K562 (cell line): ENCODE results near the gene GGA3. TPM values are rescaled to one million over a fixed set of nuclear protein-coding genes. Genes with fewer than 3 reads are reported as not detected.

ENCODE experiments used
- ASH1L ChIP-seq: fragments of 450-650 bp; IDR thresholded peaks from 2 replicates; pipeline ENCODE4 v1.6.1; 2018; ENCODE audit warnings: borderline replicate concordance, mild to moderate bottlenecking, low read depth; ENCODE audit not compliant: partially characterized antibody
- CBX8 ChIP-seq: fragments of 200-600 bp; sonication (generic); IDR thresholded peaks from 2 replicates; pipeline ENCODE4 v1.6.1; 2012; ENCODE audit warnings: borderline replicate concordance, mixed run types, low read depth, mild to moderate bottlenecking, moderate library complexity, mixed read lengths, low read length, control low read depth, inconsistent platforms; ENCODE audit not compliant: poor library complexity, severe bottlenecking; ENCODE audit errors: extremely low read depth
- CHD1 ChIP-seq: fragments of 200-600 bp; sonication (generic); IDR thresholded peaks from one replicate; pipeline ENCODE4 v1.6.1; 2012; ENCODE audit warnings: mild to moderate bottlenecking, moderate library complexity, low read length, inconsistent platforms
- EP400 ChIP-seq: fragments of 450-650 bp; IDR thresholded peaks from 2 replicates; pipeline ENCODE4 v1.6.1; 2017; ENCODE audit warnings: antibody characterized with exemption, mild to moderate bottlenecking, moderate library complexity
- HDAC2 ChIP-seq: fragments of 450-650 bp; IDR thresholded peaks from 2 replicates; pipeline ENCODE4 v1.6.1; 2016; ENCODE audit warnings: mild to moderate bottlenecking
- KLF1 ChIP-seq: fragments of 450-650 bp; IDR thresholded peaks from 2 replicates; pipeline ENCODE4 v1.6.1; 2016; ENCODE audit warnings: missing genetic modification characterization, missing compliant biosample characterization
- MYC ChIP-seq, 2 experiments: fragments of 250-450 bp in 1 of 2; sonication (Bioruptor Pico) in 1 of 2; IDR thresholded peaks; 2 replicates each; pipeline versions ENCODE4 v1.5.1 to v1.6.1; 2012 to 2021; ENCODE audit warnings: low read depth in 2 of 2, borderline replicate concordance in 1 of 2, improper control_type of control experiment in 1 of 2, low read length in 1 of 2, mild to moderate bottlenecking in 1 of 2, moderate library complexity in 1 of 2
- NR2F6 ChIP-seq: fragments of 450-650 bp; formaldehyde crosslinking; IDR thresholded peaks from 2 replicates; pipeline ENCODE4 v1.4.0; 2020; ENCODE audit warnings: mild to moderate bottlenecking
- NR3C1 ChIP-seq: sonication (generic); formaldehyde crosslinking; IDR thresholded peaks from 2 replicates; pipeline ENCODE4 v1.8.1; 2022; ENCODE audit warnings: missing genetic modification reagents
- TRIM24 ChIP-seq, 2 experiments: fragments of 450-650 bp; IDR thresholded peaks; 2 replicates each; pipeline ENCODE4 v1.6.1; 2016
- U2AF1 ChIP-seq: fragments of 200-400 bp; formaldehyde crosslinking; optimal IDR thresholded peaks from 2 replicates; pipeline ENCODE3; 2017; ENCODE audit warnings: mild to moderate bottlenecking, low read depth, low read length, moderate library complexity
- ZNF121 ChIP-seq: sonication (generic); formaldehyde crosslinking; conservative IDR thresholded peaks from 2 replicates; pipeline ENCODE4 v1.8.0; 2022; ENCODE audit warnings: missing genetic modification reagents
- ZNF764 ChIP-seq: fragments of 250-450 bp; sonication (Bioruptor Pico); IDR thresholded peaks from 2 replicates; pipeline ENCODE4 v1.4.0; 2020; ENCODE audit warnings: low read depth, mild to moderate bottlenecking, moderate library complexity
- polyA plus RNA-seq, 8 experiments: library from polyadenylated mRNA; depleted of rRNA in 4 of 8; stranded (reverse) in 5 of 8; unstranded in 3 of 8; fragments of >200 nt; fragmentation: Nextera tagmentation in 2 of 8; fragmentation: Illumina TruSeq in 1 of 8; extraction: Ambion mirVana in 2 of 8; extraction: Trizol in 1 of 8; gene quantifications; 2 replicates each; pipeline versions ENCODE4 v1.2.1 to v1.2.3, GENCODE V29; 2011 to 2014; ENCODE audit warnings: inconsistent platforms in 1 of 8, missing spikeins in 1 of 8
- total RNA-seq, 7 experiments: library from RNA; depleted of rRNA in 6 of 7; stranded (reverse); fragments of >200 nt in 6 of 7; fragmentation: Illumina TruSeq in 2 of 7; extraction: Trizol in 2 of 7; gene quantifications; 2 replicates each; pipeline versions ENCODE4 v1.2.1 to v1.2.3, GENCODE V29; 2011 to 2021; ENCODE audit warnings: low replicate concordance in 1 of 7
- TF ChIP-seq, protein P1 (sequence below): sonication (generic); formaldehyde crosslinking; IDR thresholded peaks from 2 replicates; pipeline ENCODE4 v1.8.1; 2023; ENCODE audit warnings: missing genetic modification reagents, mild to moderate bottlenecking, borderline replicate concordance
- TF ChIP-seq, protein P2 (sequence below): IDR thresholded peaks from 2 replicates; pipeline ENCODE4 v1.6.1; 2016; ENCODE audit warnings: missing genetic modification characterization, missing compliant biosample characterization
- TF ChIP-seq, protein P3 (sequence below): sonication (generic); formaldehyde crosslinking; IDR thresholded peaks from 2 replicates; pipeline ENCODE4 v1.8.1; 2022; ENCODE audit warnings: missing genetic modification reagents

Gene GGA3
- total and polyA plus RNA-seq, 9 of the 15 experiments (the other 6 are each of a cell fraction or from before 2014, with no cell fraction given): 5.7 to 64.9 (median 25.4) TPM

DNA sequence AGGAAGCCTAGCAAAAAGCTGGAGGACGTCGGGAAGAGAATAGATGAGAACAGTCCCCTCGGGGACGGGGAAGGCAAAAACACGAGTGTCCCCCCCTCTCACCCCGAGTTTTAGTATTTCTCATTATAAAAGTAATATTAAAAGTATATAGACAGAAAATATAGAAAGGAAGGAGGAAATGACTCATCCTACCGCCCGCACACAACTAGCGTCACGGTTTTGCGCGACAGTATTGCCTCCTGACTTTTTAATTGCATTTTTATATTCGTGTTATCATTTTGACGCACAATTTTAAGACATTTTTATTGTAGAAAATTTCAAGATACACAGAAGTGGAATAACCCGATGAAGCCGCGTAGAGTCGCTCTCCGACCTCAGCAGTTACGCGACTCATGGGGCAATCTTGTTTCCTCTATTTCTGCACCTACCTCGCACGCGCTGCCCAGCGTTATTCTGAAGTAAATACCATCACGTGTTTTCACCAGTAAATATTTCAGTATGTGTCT lies 28.5 kb upstream of the GGA3 start (continued):
- TF ChIP-seq, protein P1, sequence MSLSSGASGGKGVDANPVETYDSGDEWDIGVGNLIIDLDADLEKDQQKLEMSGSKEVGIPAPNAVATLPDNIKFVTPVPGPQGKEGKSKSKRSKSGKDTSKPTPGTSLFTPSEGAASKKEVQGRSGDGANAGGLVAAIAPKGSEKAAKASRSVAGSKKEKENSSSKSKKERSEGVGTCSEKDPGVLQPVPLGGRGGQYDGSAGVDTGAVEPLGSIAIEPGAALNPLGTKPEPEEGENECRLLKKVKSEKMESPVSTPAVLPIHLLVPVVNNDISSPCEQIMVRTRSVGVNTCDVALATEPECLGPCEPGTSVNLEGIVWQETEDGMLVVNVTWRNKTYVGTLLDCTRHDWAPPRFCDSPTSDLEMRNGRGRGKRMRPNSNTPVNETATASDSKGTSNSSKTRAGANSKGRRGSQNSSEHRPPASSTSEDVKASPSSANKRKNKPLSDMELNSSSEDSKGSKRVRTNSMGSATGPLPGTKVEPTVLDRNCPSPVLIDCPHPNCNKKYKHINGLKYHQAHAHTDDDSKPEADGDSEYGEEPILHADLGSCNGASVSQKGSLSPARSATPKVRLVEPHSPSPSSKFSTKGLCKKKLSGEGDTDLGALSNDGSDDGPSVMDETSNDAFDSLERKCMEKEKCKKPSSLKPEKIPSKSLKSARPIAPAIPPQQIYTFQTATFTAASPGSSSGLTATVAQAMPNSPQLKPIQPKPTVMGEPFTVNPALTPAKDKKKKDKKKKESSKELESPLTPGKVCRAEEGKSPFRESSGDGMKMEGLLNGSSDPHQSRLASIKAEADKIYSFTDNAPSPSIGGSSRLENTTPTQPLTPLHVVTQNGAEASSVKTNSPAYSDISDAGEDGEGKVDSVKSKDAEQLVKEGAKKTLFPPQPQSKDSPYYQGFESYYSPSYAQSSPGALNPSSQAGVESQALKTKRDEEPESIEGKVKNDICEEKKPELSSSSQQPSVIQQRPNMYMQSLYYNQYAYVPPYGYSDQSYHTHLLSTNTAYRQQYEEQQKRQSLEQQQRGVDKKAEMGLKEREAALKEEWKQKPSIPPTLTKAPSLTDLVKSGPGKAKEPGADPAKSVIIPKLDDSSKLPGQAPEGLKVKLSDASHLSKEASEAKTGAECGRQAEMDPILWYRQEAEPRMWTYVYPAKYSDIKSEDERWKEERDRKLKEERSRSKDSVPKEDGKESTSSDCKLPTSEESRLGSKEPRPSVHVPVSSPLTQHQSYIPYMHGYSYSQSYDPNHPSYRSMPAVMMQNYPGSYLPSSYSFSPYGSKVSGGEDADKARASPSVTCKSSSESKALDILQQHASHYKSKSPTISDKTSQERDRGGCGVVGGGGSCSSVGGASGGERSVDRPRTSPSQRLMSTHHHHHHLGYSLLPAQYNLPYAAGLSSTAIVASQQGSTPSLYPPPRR (CRISPR knock-in tag): peak; percentile 36; the same call in 1 of the 2 replicates
- TF ChIP-seq, protein P2, sequence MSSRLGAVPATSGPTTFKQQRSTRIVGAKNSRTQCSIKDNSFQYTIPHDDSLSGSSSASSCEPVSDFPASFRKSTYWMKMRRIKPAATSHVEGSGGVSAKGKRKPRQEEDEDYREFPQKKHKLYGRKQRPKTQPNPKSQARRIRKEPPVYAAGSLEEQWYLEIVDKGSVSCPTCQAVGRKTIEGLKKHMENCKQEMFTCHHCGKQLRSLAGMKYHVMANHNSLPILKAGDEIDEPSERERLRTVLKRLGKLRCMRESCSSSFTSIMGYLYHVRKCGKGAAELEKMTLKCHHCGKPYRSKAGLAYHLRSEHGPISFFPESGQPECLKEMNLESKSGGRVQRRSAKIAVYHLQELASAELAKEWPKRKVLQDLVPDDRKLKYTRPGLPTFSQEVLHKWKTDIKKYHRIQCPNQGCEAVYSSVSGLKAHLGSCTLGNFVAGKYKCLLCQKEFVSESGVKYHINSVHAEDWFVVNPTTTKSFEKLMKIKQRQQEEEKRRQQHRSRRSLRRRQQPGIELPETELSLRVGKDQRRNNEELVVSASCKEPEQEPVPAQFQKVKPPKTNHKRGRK (tag): no peak
- TF ChIP-seq MYC (IDR thresholded peaks at IDR 0.05; ENCODE audit: low read depth, low read length) (peak; percentile 68), MYC (CRISPR knock-in tag; IDR thresholded peaks at IDR 0.05; ENCODE audit: borderline replicate concordance, low read depth) (no peak; the same call in 1 of the 2 replicates), NR2F6 (no peak), U2AF1 (no peak), CBX8 (no peak), EP400 (peak; percentile 33; the same call in 1 of the 2 replicates), CHD1 (no peak), ZNF121 (CRISPR knock-in tag) (no peak), HDAC2 (peak; percentile 63; the same call in 1 of the 2 replicates), TRIM24 (IDR thresholded peaks at IDR 0.05) (0 out of 4 replicates have a peak, but pooled peaks of 1 of the 2 experiments have one; percentile 18), ZNF764 (no peak), NR3C1 (CRISPR knock-in tag) (no peak), KLF1 (tag) (no peak), ASH1L (no peak)
- TF ChIP-seq, protein P3, sequence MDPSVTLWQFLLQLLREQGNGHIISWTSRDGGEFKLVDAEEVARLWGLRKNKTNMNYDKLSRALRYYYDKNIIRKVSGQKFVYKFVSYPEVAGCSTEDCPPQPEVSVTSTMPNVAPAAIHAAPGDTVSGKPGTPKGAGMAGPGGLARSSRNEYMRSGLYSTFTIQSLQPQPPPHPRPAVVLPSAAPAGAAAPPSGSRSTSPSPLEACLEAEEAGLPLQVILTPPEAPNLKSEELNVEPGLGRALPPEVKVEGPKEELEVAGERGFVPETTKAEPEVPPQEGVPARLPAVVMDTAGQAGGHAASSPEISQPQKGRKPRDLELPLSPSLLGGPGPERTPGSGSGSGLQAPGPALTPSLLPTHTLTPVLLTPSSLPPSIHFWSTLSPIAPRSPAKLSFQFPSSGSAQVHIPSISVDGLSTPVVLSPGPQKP: no peak
